ENCODE data around the gene ACSF3.
"Not testable (repeated sequence)": the region's sequence is repeated elsewhere in the genome, so short reads cannot be mapped to it uniquely, and the experiment has no call there.

ACSF3 gene

GRCh38 chr16:89164436-89164835, 70.8 kb downstream of the ACSF3 start:
- no peak for DNase-seq

DNA sequence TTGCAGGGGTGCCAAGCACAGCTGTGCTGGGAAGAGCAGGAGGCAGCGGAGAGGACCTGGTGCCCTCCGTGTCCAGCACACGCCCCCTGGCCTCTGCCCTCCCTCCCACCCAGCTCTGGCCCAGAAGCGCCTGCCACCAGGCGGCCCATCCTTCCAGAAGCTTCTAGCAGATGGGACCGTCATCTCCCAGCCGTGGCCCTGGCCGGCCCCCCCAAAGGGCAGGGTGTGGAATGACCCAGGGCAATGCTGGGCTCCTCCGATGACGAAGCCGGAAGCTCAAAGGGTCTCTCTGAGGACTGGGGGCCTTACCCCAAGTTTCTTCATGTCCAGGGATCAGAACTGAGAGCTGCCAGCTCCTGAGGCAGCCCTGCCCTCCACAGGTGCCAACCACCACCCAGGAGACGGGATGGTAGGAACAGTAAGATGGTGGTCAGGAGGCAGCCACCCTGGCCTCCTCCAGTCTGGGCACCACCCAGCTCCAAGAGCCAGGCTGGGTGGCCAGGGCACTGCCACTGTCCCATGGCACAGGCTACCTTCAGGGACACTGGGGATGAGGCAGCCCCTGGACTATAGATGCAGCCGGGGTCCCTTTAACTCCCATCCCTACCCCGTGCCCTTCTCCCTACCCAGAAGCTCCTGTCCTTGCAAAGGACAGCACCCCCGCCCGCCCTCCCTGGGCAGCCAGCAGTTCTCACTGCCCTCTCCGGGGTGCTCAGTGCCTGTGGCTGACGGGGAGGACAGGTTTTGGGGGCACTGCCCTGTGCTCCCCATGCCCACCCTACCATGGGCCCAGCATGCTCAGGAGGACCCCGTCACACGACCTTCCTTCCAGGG, 71.4 kb downstream of the ACSF3 start:
- DNase-seq, result no peak

DNA sequence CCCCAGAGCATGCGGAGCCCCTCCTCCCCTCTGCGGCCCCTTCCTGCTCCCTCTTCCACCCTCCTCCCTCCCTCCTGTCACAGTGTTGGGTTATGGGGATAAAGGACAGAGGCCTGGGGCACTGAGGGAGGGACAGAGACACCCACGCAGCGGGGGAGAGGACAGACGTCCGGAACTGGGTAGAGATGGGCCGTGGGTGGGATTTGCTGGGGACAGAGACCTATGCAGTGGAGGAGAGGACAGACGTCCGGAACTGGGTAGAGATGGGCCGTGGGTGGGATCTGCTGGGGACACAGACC, 72.0 kb downstream of the ACSF3 start:
- DNase-seq, result not testable (repeated sequence)

DNA sequence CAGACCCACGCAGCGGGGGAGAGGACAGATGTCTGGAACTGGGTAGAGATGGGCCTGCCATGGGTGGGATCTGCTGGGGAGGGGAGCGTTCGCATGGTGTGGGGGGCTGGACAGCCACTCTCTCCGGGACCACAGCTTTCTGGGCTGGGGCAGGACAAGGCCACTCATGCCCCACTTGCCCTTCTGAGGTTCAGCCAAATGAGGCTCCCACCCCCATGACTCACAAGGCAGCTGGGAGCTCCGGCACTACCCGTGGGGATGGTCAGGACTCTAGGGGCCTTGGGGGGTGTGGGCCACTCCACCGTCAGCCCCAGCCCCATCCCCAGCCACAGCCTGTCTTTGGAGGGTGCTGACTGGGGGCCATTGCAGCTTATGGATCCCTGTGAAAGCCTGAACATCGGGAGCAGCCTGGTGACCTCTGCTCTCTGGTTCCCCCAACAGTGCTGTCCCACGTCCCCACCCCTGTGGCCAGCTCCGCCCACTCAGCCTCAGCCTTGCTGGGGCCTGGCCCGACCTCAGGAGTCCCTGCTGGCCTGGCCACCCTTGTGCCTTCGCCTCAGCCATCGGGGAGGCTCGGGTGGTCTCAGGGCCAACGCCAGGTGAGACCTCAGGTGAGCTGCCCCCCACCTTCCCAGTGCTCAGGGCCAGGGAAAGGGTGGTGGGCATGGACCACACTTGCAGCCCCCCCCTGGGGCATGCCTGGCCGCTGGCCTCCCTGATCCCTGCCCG, 73.2 kb downstream of the ACSF3 start:
- DNase-seq, result no peak

DNA sequence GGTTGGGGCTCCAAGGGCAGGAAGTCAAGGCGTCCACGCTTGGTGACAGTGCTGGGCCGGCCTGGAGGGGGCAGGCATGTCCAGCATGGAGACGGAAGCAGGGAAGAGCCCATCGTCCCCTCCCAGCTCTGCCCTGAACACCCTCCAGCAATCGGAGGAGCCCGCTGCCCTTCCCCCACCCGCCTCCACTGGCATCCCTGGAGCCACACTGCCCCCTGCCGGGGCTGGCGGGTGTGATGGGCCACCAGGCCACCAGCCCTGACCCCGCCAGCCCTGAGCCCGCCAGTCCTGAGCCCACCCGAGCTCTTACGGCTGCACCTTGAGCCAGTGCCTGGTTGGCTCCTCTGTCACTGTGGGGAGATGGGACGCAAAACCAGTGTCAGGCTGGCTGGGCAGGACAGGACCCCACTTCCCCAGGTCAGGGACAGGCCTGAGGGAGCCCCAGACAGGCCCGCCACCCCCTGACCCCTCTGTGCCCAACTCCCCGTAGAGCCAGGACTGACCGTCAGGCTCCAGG, 73.8 kb downstream of the ACSF3 start:
- DNase-seq, result no peak

DNA sequence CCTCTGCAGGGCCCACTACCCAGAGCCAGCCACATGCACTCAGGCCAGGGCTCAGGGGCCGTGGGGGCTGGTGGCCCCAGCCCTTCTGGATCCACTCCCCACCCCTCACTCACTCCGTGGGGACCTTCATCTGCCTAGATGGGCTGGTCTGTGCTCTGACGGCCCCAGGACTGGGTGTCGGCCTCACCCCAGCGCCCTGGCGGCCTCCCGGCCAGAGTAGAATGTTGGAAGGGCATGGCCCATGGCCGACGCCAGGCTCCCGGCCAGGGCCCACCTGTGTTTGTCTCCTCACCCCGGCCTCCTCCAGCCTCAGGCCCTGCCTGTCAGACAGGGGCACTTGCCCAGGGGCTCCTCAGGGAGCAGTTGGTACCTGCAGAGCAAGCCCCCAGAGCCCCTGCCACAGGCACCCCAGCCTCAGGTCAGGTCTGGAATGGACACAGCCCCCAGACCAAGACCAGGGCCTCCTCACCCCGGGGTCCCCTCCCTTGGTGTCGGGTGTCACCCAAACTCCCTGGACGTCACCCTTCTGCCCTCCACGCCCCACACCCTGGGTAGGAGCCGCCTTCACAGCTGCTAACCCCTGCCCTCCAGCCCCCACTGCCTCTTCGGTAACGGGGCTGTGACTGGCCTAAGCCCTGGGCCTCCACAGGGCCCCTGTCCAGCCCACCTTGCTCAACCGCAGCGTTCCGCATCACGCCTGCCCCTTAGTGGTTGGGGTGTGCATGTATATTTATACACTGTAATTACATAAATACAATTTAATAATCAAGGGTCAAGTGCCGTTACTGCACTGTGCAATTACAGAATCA, 74.9 kb downstream of the ACSF3 start:
- no peak for DNase-seq

DNA sequence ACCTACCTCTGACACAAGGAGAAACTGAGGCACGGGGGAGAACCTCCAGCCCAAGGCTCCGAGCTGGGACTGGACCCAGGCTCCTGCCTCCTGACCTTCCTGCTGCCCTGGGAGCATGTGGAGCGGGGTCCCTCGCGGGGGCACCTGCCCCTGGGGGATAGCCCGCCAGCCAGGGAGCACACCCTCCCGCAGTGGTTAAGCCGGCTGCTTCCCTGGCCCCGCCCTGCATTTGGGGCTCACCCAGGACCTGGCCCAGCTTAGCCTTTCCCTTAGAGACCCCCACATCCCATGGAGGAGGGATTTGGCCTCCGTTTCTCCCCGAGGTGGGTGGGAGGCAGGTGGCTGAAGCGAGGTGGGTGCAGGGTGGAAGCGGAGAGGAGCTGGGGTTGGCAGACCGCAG, 76.1 kb downstream of the ACSF3 start:
- DNase-seq, result no peak

DNA sequence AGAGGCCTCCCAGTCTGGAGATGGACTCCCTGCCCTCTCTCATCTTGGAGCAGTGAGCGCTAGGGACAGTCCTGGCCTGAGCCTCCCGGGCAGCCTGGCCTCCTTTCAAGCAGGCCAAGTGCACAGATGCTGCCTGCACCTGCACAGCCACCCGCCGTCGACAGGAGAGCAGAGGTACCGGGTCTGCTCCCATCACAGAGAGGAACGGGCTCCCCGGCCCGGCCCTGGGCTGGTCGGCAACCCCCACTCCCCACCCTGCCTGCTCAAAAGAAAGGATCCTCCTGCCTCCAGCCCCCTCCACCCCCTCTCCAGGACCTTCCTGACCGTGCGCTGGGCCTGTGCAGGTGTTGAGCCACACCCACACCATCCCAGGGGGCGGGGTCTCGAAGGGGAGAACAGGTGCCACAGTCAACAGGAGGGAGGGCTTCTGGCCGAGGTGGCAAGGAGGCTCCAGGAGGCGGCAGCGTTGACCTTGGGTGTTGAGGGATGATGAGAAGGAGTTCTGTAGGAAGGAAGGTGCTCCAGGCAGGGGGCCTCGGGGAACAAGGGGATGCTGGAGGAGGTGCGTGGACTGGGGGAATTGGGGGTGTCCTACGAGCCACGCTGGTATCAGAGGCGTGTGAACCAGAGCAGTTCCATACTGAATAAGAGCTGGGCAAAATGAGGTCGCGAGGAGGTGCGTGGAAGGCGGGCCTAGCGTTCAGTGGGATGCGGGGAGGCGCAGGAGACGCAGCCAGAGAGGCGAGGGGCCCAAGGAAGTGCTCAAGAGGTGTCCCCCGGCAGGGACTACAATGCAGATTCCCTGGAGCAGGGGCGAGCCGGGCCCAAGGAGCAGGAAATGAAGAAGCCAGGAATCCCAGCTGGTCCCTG, 76.9 kb downstream of the ACSF3 start:
- no peak for DNase-seq

DNA sequence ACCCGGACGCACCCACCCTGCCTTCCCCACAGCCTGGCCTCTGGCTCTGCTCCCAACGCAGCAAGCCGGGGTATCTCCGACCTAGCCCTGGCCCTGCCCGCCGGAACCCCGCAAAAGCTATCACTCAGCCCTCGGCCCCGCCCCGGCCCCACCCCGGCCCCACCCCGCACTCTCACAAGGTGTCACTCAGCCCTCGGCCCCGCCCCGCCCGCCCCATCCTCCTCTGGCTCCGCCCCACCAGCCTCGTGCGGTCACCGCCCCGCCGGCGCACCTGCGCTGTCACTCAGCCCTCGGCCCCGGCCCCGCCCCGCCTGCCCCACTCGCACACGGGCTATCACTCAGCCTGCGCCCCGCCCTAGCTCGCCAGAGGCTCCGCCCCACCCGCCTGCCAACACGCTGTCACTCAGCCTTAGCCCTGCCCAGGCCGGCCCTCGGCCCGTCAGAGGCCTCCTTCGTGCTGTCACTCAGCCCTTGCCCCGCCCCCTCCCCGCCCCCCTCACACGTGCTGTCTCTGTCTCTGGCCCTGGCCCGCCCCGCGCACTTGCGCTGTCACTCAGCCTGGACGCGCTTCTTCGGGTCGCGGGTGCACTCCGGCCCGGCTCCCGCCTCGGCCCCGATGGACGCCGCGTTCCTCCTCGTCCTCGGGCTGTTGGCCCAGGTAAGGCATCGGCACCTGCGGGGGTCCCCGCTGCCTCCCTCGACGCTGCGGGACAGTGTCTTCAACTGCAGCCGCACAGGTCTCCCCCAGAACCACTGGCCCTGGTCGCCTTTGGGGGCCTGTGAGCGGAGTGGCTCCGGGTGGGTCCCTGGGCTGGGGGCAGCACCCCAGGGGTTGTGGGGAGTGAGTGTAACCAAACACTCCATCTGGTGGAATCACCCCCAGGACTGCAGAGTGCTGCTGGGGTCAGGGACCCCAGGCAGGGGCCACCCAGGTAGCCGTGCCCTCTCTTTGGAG, 77.8 kb downstream of the ACSF3 start, which contains the start of gene CDH15:
Gene CDH15 (plus strand): TSS at position 533 of the 955 bp plus-strand sequence. CDS start 84 bp downstream, at position 617.
- no peak for DNase-seq

DNA sequence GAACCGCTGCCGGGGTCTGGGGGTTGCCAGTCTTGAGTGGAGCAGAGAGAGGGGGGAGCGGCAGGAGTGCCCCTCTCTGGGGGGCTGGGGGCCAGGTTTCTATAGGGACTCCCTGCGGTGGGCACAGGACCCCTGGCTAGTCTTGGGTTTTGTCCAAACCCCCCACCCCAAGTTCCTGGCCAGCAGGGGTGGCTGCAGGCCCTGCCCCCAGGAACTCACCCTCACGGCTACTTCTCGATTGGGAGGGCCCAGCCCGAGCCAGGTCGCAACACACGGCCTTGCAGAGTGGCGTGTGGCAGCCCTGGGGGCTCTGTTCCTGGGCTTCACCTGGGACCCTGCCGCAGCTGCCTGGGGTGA, 78.5 kb downstream of the ACSF3 start:
- no peak for DNase-seq

- DNase-seq, result no peak
Measured at GRCh38 chr16:89172528-89173173, 79.0 kb downstream of the ACSF3 start.

GRCh38 chr16:89173174-89173921, 79.7 kb downstream of the ACSF3 start:
- DNase-seq, result no peak

- DNase-seq, result no peak
Measured at GRCh38 chr16:89174055-89174827, 80.6 kb downstream of the ACSF3 start.

DNA sequence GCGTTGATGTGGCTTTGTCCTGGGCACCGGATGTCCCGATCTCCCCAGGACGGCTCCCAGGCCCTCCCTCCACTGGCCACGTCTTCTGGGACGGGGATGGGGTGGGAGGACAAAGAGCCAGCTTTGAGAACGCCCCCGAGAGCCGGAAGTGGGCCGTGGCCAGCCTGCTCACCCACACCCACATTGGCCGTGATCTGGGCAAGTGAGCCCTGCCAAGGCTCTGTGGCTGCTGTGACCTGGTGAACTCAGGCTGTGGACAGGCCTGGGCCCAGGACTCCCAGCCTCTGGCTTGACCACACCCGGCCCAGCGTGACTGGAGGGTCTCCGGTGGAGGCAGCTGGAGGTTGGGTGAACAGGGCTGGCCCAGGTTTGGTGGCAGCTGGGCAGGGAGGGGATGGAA, 81.2 kb downstream of the ACSF3 start:
- DNase-seq, result no peak

- no peak for DNase-seq
Measured at GRCh38 chr16:89175280-89176146, 81.9 kb downstream of the ACSF3 start.

GRCh38 chr16:89176147-89176690, 82.6 kb downstream of the ACSF3 start:
- DNase-seq, result no peak

DNA sequence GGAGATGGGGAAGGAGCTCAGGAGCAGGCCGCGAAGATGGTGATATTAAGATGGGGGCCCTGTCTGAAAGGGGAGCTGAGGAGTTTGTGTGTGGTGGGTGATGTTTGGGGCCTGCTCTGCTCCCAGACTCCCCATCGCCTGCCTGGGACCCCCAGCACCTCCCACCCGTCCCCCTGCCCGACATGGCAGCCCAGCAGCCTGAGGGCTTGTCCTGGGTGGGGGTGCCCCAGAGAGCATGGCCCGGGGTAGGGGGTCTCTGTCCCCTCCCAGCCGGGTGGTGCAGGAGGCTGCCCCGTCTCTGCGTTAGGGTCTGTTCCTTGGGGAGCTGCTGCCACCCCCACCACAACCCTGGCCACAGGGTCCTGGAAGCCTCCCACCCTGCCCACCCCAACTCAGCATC, 83.1 kb downstream of the ACSF3 start:
- no peak for DNase-seq

DNA sequence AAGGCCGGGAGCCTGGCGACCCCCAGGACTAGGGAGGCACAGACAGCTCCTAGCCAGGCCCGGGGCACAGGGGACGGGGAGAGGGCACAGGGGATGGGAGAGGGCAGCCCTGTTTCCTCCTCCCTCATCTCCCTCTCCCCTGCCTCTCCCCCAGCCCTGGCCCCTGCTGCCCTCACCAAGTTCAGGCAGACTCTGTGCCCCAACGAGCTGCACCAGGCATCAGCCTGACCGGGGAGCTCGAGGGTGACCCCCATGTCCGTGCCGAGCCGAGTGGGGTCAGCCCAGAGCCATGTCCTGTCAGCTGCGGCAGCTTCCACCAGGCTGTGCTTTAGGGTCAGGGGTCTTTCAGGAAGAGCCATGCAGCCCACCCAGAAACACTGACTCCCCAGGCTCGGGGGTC, 83.8 kb downstream of the ACSF3 start:
- DNase-seq, result no peak
